ENCODE results near the gene ALDH1A2.

The ALDH1A2 gene

DNA sequence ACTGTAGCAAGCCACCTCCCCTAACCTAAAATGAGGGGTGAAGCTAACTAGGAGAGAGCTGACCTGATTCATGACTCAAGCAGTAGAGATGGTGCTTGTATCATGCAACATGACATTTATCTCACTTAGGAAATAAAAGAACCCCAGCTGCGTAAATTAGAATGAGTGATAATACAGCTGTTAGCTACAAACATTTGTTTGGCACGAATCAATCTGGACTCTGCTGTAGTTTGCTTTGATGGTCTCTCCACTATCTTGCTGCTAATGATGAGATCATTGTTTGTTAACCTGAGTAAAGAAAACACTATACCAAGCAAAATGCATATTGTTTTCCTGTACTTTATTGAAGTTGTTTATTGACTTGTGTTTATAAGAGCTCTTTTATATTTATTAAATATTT, 92.6 kb downstream of the ALDH1A2 start:
- Histone ChIP-seq H3K4me1 (ENCODE audit: control insufficient read depth in 1 of 2, insufficient read depth in 2 of 2, low read length in 2 of 2) (no peaks in the 10 kb centered on the region), H3K79me2 (ENCODE audit: control insufficient read depth, insufficient read depth, low read length, poor library complexity) (no peaks in the 10 kb centered on the region), H3K4ac (ENCODE audit: low read depth, low read length) (no peak overlapping the region), H3K27me3 (ENCODE audit: insufficient read depth, low read length) (no peaks in the 10 kb centered on the region), H2AFZ (ENCODE audit: insufficient read depth, low read length, poor library complexity) (no peak overlapping the region), H3K4me2 (ENCODE audit: low read length) (no peak overlapping the region), H2BK5ac (ENCODE audit: low read depth, low read length, poor library complexity) (no peak overlapping the region), H4K91ac (ENCODE audit: low read depth, low read length) (no peak overlapping the region), H2BK120ac (ENCODE audit: insufficient read depth, low read length, poor library complexity) (no peak overlapping the region), H3K4me3 (ENCODE audit: low read depth, low read length) (no peak overlapping the region), H3K79me1 (ENCODE audit: low read length) (no peaks in the 10 kb centered on the region), H3K36me3 (ENCODE audit: control insufficient read depth in 1 of 2, insufficient read depth in 2 of 2, low read length in 2 of 2) (no peaks in the 10 kb centered on the region), H3K14ac (ENCODE audit: low read length) (no peak overlapping the region), H2AK5ac (ENCODE audit: low read length) (no peak overlapping the region), H3K18ac (ENCODE audit: low read length) (no peak overlapping the region), H3K9me3 (ENCODE audit: insufficient read depth, low read depth, low read length) (no peaks in the 10 kb centered on the region), H2BK12ac (ENCODE audit: low read length) (no peak overlapping the region), H4K8ac (ENCODE audit: low read depth, low read length) (no peak overlapping the region), H3K27ac (ENCODE audit: low read depth, low read length) (no peak overlapping the region), H3K23ac (ENCODE audit: low read length) (no peak overlapping the region), H3K9ac (ENCODE audit: low read length) (no peak overlapping the region), H4K12ac (ENCODE audit: low read depth, low read length) (no peak overlapping the region)
- no CpG with 5 or more reads among the region's 2 CpGs for WGBS (ENCODE audit: extremely low coverage, insufficient coverage, insufficient read length)
- no peak for DNase-seq

DNA sequence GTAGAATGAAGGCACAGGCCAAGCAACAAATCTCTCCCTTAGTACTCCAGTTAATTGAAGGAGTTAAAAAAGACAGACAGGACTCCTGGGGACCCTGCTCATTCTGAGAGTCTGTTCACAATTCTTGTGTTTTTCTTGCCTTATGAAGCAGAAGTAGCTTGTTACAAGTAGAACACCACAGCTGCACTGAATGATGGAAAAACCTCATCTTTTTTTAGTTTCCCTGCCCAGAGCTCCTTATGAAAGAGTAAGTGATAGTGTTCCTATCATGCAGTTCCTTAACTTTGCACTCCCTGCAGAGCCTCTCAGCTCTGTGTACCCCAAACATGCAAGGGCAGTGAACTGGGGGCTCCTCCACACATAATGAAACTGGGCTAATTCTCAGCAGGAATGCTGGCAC, 95.5 kb downstream of the ALDH1A2 start:
- no peak overlapping the region for H2BK12ac ChIP-seq (ENCODE audit: low read length)
- H4K91ac ChIP-seq (ENCODE audit: low read depth, low read length): no peak overlapping the region
- no peak overlapping the region for H3K9ac ChIP-seq (ENCODE audit: low read length)
- no peak overlapping the region for H2BK5ac ChIP-seq (ENCODE audit: low read depth, low read length, poor library complexity)
- no peak overlapping the region for H3K4ac ChIP-seq (ENCODE audit: low read depth, low read length)
- no peak overlapping the region for H3K27ac ChIP-seq (ENCODE audit: low read depth, low read length)
- no peaks in the 10 kb centered on the region for H3K27me3 ChIP-seq (ENCODE audit: insufficient read depth, low read length)
- no peaks in the 10 kb centered on the region for H3K9me3 ChIP-seq (ENCODE audit: insufficient read depth, low read depth, low read length)
- DNase-seq: no peak
- no peak overlapping the region for H3K18ac ChIP-seq (ENCODE audit: low read length)
- H3K4me3 ChIP-seq (ENCODE audit: low read depth, low read length): no peak overlapping the region
- H2AK5ac ChIP-seq (ENCODE audit: low read length): no peak overlapping the region
- H3K23ac ChIP-seq (ENCODE audit: low read length): no peak overlapping the region
- no peak overlapping the region for H2AFZ ChIP-seq (ENCODE audit: insufficient read depth, low read length, poor library complexity)
- no peaks in the 10 kb centered on the region for H3K36me3 ChIP-seq (ENCODE audit: control insufficient read depth in 1 of 2, insufficient read depth in 2 of 2, low read length in 2 of 2)
- H2BK120ac ChIP-seq (ENCODE audit: insufficient read depth, low read length, poor library complexity): no peak overlapping the region
- no peaks in the 10 kb centered on the region for H3K4me1 ChIP-seq (ENCODE audit: control insufficient read depth in 1 of 2, insufficient read depth in 2 of 2, low read length in 2 of 2)
- H3K79me1 ChIP-seq (ENCODE audit: low read length): no peaks in the 10 kb centered on the region
- no peak overlapping the region for H3K14ac ChIP-seq (ENCODE audit: low read length)
- H4K8ac ChIP-seq (ENCODE audit: low read depth, low read length): no peak overlapping the region
- H4K12ac ChIP-seq (ENCODE audit: low read depth, low read length): no peak overlapping the region
- H3K79me2 ChIP-seq (ENCODE audit: control insufficient read depth, insufficient read depth, low read length, poor library complexity): no peaks in the 10 kb centered on the region
- no peak overlapping the region for H3K4me2 ChIP-seq (ENCODE audit: low read length)

DNA sequence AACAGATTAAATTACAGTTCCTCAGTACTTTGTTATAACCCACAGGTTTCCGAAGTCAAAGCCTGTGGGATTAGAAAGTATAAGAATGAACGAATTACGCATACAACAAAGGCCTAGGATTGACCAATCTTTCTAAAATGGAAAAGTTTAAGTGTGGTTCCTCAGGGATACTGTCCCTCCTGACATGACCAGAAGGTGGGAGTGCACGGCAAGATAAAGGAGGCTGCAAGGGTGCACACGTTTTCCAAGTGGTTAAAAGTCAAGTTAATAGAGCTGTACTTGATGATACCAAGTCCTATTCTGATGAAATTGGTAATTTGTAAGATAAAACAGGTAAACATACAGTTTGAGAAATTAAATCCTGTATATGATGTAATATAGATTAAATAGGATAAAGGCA, 96.2 kb downstream of the ALDH1A2 start:
- Histone ChIP-seq H3K14ac (ENCODE audit: low read length) (no peak overlapping the region), H2BK120ac (ENCODE audit: insufficient read depth, low read length, poor library complexity) (no peak overlapping the region), H3K18ac (ENCODE audit: low read length) (no peak overlapping the region), H4K91ac (ENCODE audit: low read depth, low read length) (no peak overlapping the region), H3K4me1 (ENCODE audit: control insufficient read depth in 1 of 2, insufficient read depth in 2 of 2, low read length in 2 of 2) (no peaks in the 10 kb centered on the region), H3K9me3 (ENCODE audit: insufficient read depth, low read depth, low read length) (no peaks in the 10 kb centered on the region), H3K9ac (ENCODE audit: low read length) (no peak overlapping the region), H4K8ac (ENCODE audit: low read depth, low read length) (no peak overlapping the region), H2AFZ (ENCODE audit: insufficient read depth, low read length, poor library complexity) (no peak overlapping the region), H3K79me2 (ENCODE audit: control insufficient read depth, insufficient read depth, low read length, poor library complexity) (no peaks in the 10 kb centered on the region), H3K79me1 (ENCODE audit: low read length) (no peaks in the 10 kb centered on the region), H3K4me3 (ENCODE audit: low read depth, low read length) (no peak overlapping the region), H3K27ac (ENCODE audit: low read depth, low read length) (no peak overlapping the region), H3K27me3 (ENCODE audit: insufficient read depth, low read length) (no peaks in the 10 kb centered on the region), H3K4ac (ENCODE audit: low read depth, low read length) (no peak overlapping the region), H4K12ac (ENCODE audit: low read depth, low read length) (no peak overlapping the region), H2AK5ac (ENCODE audit: low read length) (no peak overlapping the region), H3K23ac (ENCODE audit: low read length) (no peak overlapping the region), H2BK12ac (ENCODE audit: low read length) (no peak overlapping the region), H2BK5ac (ENCODE audit: low read depth, low read length, poor library complexity) (no peak overlapping the region), H3K4me2 (ENCODE audit: low read length) (no peak overlapping the region), H3K36me3 (ENCODE audit: control insufficient read depth in 1 of 2, insufficient read depth in 2 of 2, low read length in 2 of 2) (no peaks in the 10 kb centered on the region)
- no peak for DNase-seq
- WGBS (ENCODE audit: extremely low coverage, insufficient coverage, insufficient read length): no CpG with 5 or more reads among the region's 5 CpGs

DNA sequence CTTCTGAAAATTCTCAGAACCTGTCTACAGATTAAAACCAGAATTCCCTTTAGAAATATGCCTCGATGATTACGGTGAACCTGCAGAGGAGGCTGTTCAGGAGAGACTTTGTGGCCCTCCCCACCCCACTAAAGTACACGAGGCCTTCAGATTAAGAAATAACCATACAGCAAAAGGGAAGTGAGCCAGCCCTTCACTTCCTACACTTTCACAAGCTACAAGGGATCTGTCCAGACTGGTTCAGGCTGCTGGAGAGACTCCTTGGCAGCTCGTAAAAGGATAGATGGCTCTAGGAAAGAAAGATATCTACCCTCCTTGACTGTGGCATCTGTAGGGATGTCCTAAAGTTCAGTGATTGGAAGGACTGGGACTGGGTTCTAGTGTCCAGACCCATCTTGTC, 102.6 kb downstream of the ALDH1A2 start:
- no peak overlapping the region for H4K8ac ChIP-seq (ENCODE audit: low read depth, low read length)
- no CpG with 5 or more reads among the region's 4 CpGs for WGBS (ENCODE audit: extremely low coverage, insufficient coverage, insufficient read length)
- H4K91ac ChIP-seq (ENCODE audit: low read depth, low read length): no peak overlapping the region
- H3K36me3 ChIP-seq (ENCODE audit: control insufficient read depth in 1 of 2, insufficient read depth in 2 of 2, low read length in 2 of 2): no peaks in the 10 kb centered on the region
- no peaks in the 10 kb centered on the region for H3K9me3 ChIP-seq (ENCODE audit: insufficient read depth, low read depth, low read length)
- H3K4me2 ChIP-seq (ENCODE audit: low read length): no peak overlapping the region
- H2BK120ac ChIP-seq (ENCODE audit: insufficient read depth, low read length, poor library complexity): no peak overlapping the region
- no peak overlapping the region for H4K12ac ChIP-seq (ENCODE audit: low read depth, low read length)
- no peak overlapping the region for H3K27ac ChIP-seq (ENCODE audit: low read depth, low read length)
- H3K4me1 ChIP-seq (ENCODE audit: control insufficient read depth in 1 of 2, insufficient read depth in 2 of 2, low read length in 2 of 2): no peaks in the 10 kb centered on the region
- H3K27me3 ChIP-seq (ENCODE audit: insufficient read depth, low read length): no peaks in the 10 kb centered on the region
- no peak overlapping the region for H3K14ac ChIP-seq (ENCODE audit: low read length)
- H3K79me2 ChIP-seq (ENCODE audit: control insufficient read depth, insufficient read depth, low read length, poor library complexity): no peaks in the 10 kb centered on the region
- DNase-seq: no peak
- no peak overlapping the region for H3K4me3 ChIP-seq (ENCODE audit: low read depth, low read length)
- H3K4ac ChIP-seq (ENCODE audit: low read depth, low read length): no peak overlapping the region
- H3K23ac ChIP-seq (ENCODE audit: low read length): no peak overlapping the region
- H2BK5ac ChIP-seq (ENCODE audit: low read depth, low read length, poor library complexity): no peak overlapping the region
- no peak overlapping the region for H2AK5ac ChIP-seq (ENCODE audit: low read length)
- no peak overlapping the region for H2BK12ac ChIP-seq (ENCODE audit: low read length)
- no peak overlapping the region for H3K9ac ChIP-seq (ENCODE audit: low read length)
- H3K79me1 ChIP-seq (ENCODE audit: low read length): no peaks in the 10 kb centered on the region
- H3K18ac ChIP-seq (ENCODE audit: low read length): no peak overlapping the region
- H2AFZ ChIP-seq (ENCODE audit: insufficient read depth, low read length, poor library complexity): no peak overlapping the region

DNA sequence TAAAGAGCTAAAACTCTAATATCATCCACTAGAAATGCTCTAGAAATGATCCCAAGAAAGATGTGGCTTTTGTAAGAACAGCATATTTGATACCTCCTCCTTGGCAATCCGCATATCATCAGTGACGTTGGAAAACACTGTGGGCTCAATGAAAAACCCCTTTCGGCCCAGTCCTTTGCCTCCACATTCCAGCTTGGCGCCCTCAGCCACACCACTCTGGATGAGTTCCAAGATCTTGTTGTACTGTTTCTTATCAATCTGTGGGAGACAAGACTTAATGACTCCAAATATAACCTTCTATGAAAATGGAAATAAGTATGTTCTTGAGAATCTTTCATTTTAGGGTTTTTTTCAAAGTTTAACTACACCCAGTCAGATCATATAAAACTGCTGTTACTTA, 103.6 kb downstream of the ALDH1A2 start:
- no CpG with 5 or more reads among the region's 4 CpGs for WGBS (ENCODE audit: extremely low coverage, insufficient coverage, insufficient read length)
- no peaks in the 10 kb centered on the region for H3K79me1 ChIP-seq (ENCODE audit: low read length)
- H2BK120ac ChIP-seq (ENCODE audit: insufficient read depth, low read length, poor library complexity): no peak overlapping the region
- H3K4me1 ChIP-seq (ENCODE audit: control insufficient read depth in 1 of 2, insufficient read depth in 2 of 2, low read length in 2 of 2): no peaks in the 10 kb centered on the region
- H2BK5ac ChIP-seq (ENCODE audit: low read depth, low read length, poor library complexity): no peak overlapping the region
- no peak overlapping the region for H3K4me2 ChIP-seq (ENCODE audit: low read length)
- no peak for DNase-seq
- H4K12ac ChIP-seq (ENCODE audit: low read depth, low read length): no peak overlapping the region
- no peak overlapping the region for H4K8ac ChIP-seq (ENCODE audit: low read depth, low read length)
- H3K27me3 ChIP-seq (ENCODE audit: insufficient read depth, low read length): no peaks in the 10 kb centered on the region
- H3K9me3 ChIP-seq (ENCODE audit: insufficient read depth, low read depth, low read length): no peaks in the 10 kb centered on the region
- H2BK12ac ChIP-seq (ENCODE audit: low read length): no peak overlapping the region
- no peak overlapping the region for H4K91ac ChIP-seq (ENCODE audit: low read depth, low read length)
- H3K9ac ChIP-seq (ENCODE audit: low read length): no peak overlapping the region
- no peak overlapping the region for H3K4me3 ChIP-seq (ENCODE audit: low read depth, low read length)
- no peak overlapping the region for H2AK5ac ChIP-seq (ENCODE audit: low read length)
- no peak overlapping the region for H3K23ac ChIP-seq (ENCODE audit: low read length)
- H3K18ac ChIP-seq (ENCODE audit: low read length): no peak overlapping the region
- H2AFZ ChIP-seq (ENCODE audit: insufficient read depth, low read length, poor library complexity): no peak overlapping the region
- no peak overlapping the region for H3K4ac ChIP-seq (ENCODE audit: low read depth, low read length)
- H3K79me2 ChIP-seq (ENCODE audit: control insufficient read depth, insufficient read depth, low read length, poor library complexity): no peaks in the 10 kb centered on the region
- no peak overlapping the region for H3K27ac ChIP-seq (ENCODE audit: low read depth, low read length)
- H3K14ac ChIP-seq (ENCODE audit: low read length): no peak overlapping the region
- H3K36me3 ChIP-seq (ENCODE audit: control insufficient read depth in 1 of 2, insufficient read depth in 2 of 2, low read length in 2 of 2): no peaks in the 10 kb centered on the region
